GM21737 (cell line): ENCODE measurements around the gene FUS.
"Not testable (repeated sequence)": the region's sequence is repeated elsewhere in the genome, so short reads cannot be mapped to it uniquely, and the experiment has no call there.

Source experiments
- ATAC-seq: cut with Tn5 transposase; IDR thresholded peaks from one replicate; pipeline ENCODE4 v1.9.1; 2021; ENCODE audit warnings: mild to moderate bottlenecking, moderate library complexity; ENCODE audit not compliant: unreplicated experiment

The FUS gene

GRCh38 chr16:31184888-31185287, 4.9 kb downstream of the FUS start:
- ATAC-seq: no peak

- no peak for ATAC-seq
Observed at GRCh38 chr16:31185339-31185738, 5.4 kb downstream of the FUS start.

- no peak for ATAC-seq
Observed at GRCh38 chr16:31186176-31186575, 6.2 kb downstream of the FUS start.

GRCh38 chr16:31186930-31187807, 7.2 kb downstream of the FUS start:
- ATAC-seq: no peak

GRCh38 chr16:31187808-31188189, 7.9 kb downstream of the FUS start:
- no peak for ATAC-seq

GRCh38 chr16:31188450-31189411, 8.8 kb downstream of the FUS start:
- ATAC-seq: no peak

GRCh38 chr16:31189412-31189778, 9.5 kb downstream of the FUS start:
- no peak for ATAC-seq

- ATAC-seq: no peak
Observed at GRCh38 chr16:31190061-31190460, 10.1 kb downstream of the FUS start.

GRCh38 chr16:31190818-31191444, 11.0 kb downstream of the FUS start:
- no peak for ATAC-seq

GRCh38 chr16:31191697-31192428, 11.9 kb downstream of the FUS start:
- ATAC-seq: no peak

- ATAC-seq: no peak
Observed at GRCh38 chr16:31192856-31193642, 13.1 kb downstream of the FUS start.

GRCh38 chr16:31193874-31194273, 13.9 kb downstream of the FUS start:
- no peak for ATAC-seq

- no peak for ATAC-seq
Observed at GRCh38 chr16:31194898-31195297, 15.0 kb downstream of the FUS start.

GRCh38 chr16:31195861-31196260, 15.9 kb downstream of the FUS start:
- ATAC-seq: not testable (repeated sequence)

- no peak for ATAC-seq
Observed at GRCh38 chr16:31196324-31197088, 16.6 kb downstream of the FUS start.

- no peak for ATAC-seq
Observed at GRCh38 chr16:31198207-31198882, 18.4 kb downstream of the FUS start.

GRCh38 chr16:31199430-31200041, 19.6 kb downstream of the FUS start:
- ATAC-seq: no peak

GRCh38 chr16:31200111-31200510, 20.2 kb downstream of the FUS start:
- not testable (repeated sequence) for ATAC-seq
